Measurements from ENCODE around the gene CEACAM21. TPM values are rescaled to one million over a fixed set of nuclear protein-coding genes. Genes with fewer than 3 reads are reported as not detected.

Gene CEACAM21
- total RNA-seq, 2 experiments from 2014 or later = 40.8 to 56.0 TPM

DNA sequence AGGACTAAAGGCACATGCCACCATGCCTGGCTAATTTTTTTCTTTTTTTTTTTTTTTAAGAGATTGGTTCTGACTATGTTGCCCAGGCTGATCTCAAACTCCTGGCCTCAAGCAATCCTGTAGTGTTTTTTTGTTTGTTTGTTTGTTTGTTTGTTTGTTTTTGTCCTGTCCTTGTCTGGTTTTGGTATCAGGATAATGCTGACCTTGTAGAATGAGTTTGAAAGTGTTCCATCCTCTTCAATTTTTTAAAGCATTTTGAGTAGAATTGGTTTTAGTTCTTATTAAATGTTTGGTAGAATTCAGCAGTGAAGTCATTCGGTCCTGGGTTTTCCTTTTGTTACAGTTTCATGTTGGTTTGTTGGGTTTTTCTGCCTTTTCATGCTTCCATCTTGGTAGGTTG lies 31.7 kb downstream of the CEACAM21 start:
- intact Hi-C loops (cut with micrococcal nuclease; ENCODE audit: unreplicated experiment) = no loop called here
- no peaks in the 10 kb centered on the region for H3K4me1 ChIP-seq (ENCODE audit: insufficient read depth, low read length, poor library complexity, severe bottlenecking)
- no peak for DNase-seq (ENCODE audit: low spot score)
- H3K27ac ChIP-seq (ENCODE audit: low read depth, low read length, poor library complexity, severe bottlenecking) = no peak overlapping the region
- H4K20me1 ChIP-seq (ENCODE audit: insufficient read depth, low read length) = no peaks in the 10 kb centered on the region
- H3K36me3 ChIP-seq (ENCODE audit: insufficient read depth, low read length) = no peaks in the 10 kb centered on the region
- no peaks in the 10 kb centered on the region for H3K79me2 ChIP-seq (ENCODE audit: insufficient read depth, low read depth, low read length)
- no peaks in the 10 kb centered on the region for H3K9me3 ChIP-seq (ENCODE audit: low read length)
- CTCF ChIA-PET (ENCODE audit: unreplicated experiment) = no interaction called here
- TF ChIP-seq, protein P1, sequence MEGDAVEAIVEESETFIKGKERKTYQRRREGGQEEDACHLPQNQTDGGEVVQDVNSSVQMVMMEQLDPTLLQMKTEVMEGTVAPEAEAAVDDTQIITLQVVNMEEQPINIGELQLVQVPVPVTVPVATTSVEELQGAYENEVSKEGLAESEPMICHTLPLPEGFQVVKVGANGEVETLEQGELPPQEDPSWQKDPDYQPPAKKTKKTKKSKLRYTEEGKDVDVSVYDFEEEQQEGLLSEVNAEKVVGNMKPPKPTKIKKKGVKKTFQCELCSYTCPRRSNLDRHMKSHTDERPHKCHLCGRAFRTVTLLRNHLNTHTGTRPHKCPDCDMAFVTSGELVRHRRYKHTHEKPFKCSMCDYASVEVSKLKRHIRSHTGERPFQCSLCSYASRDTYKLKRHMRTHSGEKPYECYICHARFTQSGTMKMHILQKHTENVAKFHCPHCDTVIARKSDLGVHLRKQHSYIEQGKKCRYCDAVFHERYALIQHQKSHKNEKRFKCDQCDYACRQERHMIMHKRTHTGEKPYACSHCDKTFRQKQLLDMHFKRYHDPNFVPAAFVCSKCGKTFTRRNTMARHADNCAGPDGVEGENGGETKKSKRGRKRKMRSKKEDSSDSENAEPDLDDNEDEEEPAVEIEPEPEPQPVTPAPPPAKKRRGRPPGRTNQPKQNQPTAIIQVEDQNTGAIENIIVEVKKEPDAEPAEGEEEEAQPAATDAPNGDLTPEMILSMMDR (conservative IDR thresholded peaks at IDR 0.05; ENCODE audit: low read length) = no peak
- no peak for TF ChIP-seq EZH2phosphoT487 (IDR thresholded peaks at IDR 0.05; ENCODE audit: borderline replicate concordance, low read depth, low read length)
- no peak overlapping the region for H3K4me2 ChIP-seq (ENCODE audit: low read length)
- H2AFZ ChIP-seq (ENCODE audit: low read length) = no peak overlapping the region
- H3K4me3 ChIP-seq (ENCODE audit: low read depth, low read length, poor library complexity, severe bottlenecking) = no peak overlapping the region
- no TSS peak for BruUV-seq (replicated peaks)
- POLR2A ChIA-PET = no interaction called here
- H3K9me2 ChIP-seq (ENCODE audit: insufficient read depth, low read length) = no peaks in the 10 kb centered on the region

DNA sequence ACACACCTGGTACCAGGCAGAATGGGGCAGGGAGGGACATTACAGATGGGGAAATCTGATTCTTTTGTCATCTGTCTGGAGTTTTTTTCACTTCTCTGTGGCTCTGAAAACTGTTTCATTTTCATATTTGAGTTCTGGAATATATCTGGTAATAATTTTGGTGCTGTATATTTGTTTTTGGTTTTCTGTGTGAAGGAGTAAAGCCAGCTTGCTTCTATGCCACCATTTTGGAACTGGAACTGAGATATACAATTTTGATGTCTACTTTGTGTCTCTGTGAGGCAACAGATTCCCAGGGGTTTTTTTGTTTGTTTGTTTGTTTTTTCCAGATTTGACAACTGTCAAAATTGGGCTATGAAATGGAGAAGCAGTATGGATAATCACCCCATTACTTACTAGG lies 34.8 kb downstream of the CEACAM21 start:
- no peak overlapping the region for H3K4me3 ChIP-seq (ENCODE audit: low read depth, low read length, poor library complexity, severe bottlenecking)
- H3K79me2 ChIP-seq (ENCODE audit: insufficient read depth, low read depth, low read length) = no peaks in the 10 kb centered on the region
- POLR2A ChIA-PET = no interaction called here
- no peak for TF ChIP-seq EZH2phosphoT487 (IDR thresholded peaks at IDR 0.05; ENCODE audit: borderline replicate concordance, low read depth, low read length)
- TF ChIP-seq, protein P1 (conservative IDR thresholded peaks at IDR 0.05; ENCODE audit: low read length) = no peak
- H3K27ac ChIP-seq (ENCODE audit: low read depth, low read length, poor library complexity, severe bottlenecking) = no peak overlapping the region
- H3K9me2 ChIP-seq (ENCODE audit: insufficient read depth, low read length) = no peaks in the 10 kb centered on the region
- no peaks in the 10 kb centered on the region for H3K36me3 ChIP-seq (ENCODE audit: insufficient read depth, low read length)
- no peaks in the 10 kb centered on the region for H3K4me1 ChIP-seq (ENCODE audit: insufficient read depth, low read length, poor library complexity, severe bottlenecking)
- no TSS peak for BruUV-seq (replicated peaks)
- H3K9me3 ChIP-seq (ENCODE audit: low read length) = no peaks in the 10 kb centered on the region
- DNase-seq (ENCODE audit: low spot score) = no peak
- intact Hi-C loops (cut with micrococcal nuclease; ENCODE audit: unreplicated experiment) = no loop called here
- CTCF ChIA-PET (ENCODE audit: unreplicated experiment) = no interaction called here
- no peak overlapping the region for H3K4me2 ChIP-seq (ENCODE audit: low read length)
- H2AFZ ChIP-seq (ENCODE audit: low read length) = no peak overlapping the region
- H4K20me1 ChIP-seq (ENCODE audit: insufficient read depth, low read length) = no peaks in the 10 kb centered on the region; the same call in 1 of the 2 replicates

DNA sequence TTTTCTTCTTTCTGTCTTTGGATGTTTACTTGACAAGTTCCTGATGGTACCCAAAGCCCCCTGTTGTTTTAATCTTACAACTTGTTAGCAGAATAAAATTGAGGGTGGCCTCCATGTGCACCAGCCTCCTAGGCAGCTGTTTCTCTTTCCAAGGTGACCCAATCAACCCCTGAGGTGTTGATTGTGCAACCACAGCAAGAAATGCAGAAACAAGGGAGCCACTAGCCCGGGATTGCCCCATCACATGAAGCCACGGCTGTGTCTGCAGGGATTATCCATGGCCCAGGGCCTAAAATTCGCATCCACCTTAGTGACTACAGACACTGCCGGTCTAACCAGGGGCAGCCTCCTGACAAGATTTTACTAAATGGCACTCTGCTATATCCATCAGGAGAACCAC lies 36.5 kb downstream of the CEACAM21 start:
- TF ChIP-seq, protein P1 (conservative IDR thresholded peaks at IDR 0.05; ENCODE audit: low read length) = no peak
- TF ChIP-seq EZH2phosphoT487 (IDR thresholded peaks at IDR 0.05; ENCODE audit: borderline replicate concordance, low read depth, low read length) = no peak
- ChIA-PET CTCF (ENCODE audit: unreplicated experiment) (no interaction called here), POLR2A (no interaction called here)
- intact Hi-C loops (cut with micrococcal nuclease; ENCODE audit: unreplicated experiment) = no loop called here
- H3K4me1 ChIP-seq (ENCODE audit: insufficient read depth, low read length, poor library complexity, severe bottlenecking) = no peaks in the 10 kb centered on the region
- no peaks in the 10 kb centered on the region; the same call in 1 of the 2 replicates for H4K20me1 ChIP-seq (ENCODE audit: insufficient read depth, low read length)
- BruUV-seq (replicated peaks) = no TSS peak
- no peak overlapping the region for H2AFZ ChIP-seq (ENCODE audit: low read length)
- DNase-seq (ENCODE audit: low spot score) = no peak
- H3K9me3 ChIP-seq (ENCODE audit: low read length) = no peaks in the 10 kb centered on the region
- no peaks in the 10 kb centered on the region for H3K9me2 ChIP-seq (ENCODE audit: insufficient read depth, low read length)
- H3K27ac ChIP-seq (ENCODE audit: low read depth, low read length, poor library complexity, severe bottlenecking) = no peak overlapping the region
- no peak overlapping the region for H3K4me3 ChIP-seq (ENCODE audit: low read depth, low read length, poor library complexity, severe bottlenecking)
- H3K4me2 ChIP-seq (ENCODE audit: low read length) = no peak overlapping the region
- no peaks in the 10 kb centered on the region for H3K36me3 ChIP-seq (ENCODE audit: insufficient read depth, low read length)
- H3K79me2 ChIP-seq (ENCODE audit: insufficient read depth, low read depth, low read length) = no peaks in the 10 kb centered on the region

Data from OCI-LY7 (cell line).